HL-60/S4 treated with phorbol 12-myristate 13-acetate at 8.2 ng/mL for 4 days and 3 days (cell line): ENCODE results near the gene CACNA2D4.

Experiments
- in situ Hi-C: fragments of 300-500 bp; cut with MboI; formaldehyde crosslinking; loops from 2 replicates; pipeline ENCODE4 v1.15.0; 2022; ENCODE audit warnings: low sequenced_read_pairs

The CACNA2D4 gene

GRCh38 chr12:1920436-1920835, 2.0 kb upstream of the CACNA2D4 start:
- in situ Hi-C loops, result loop anchor here (5.0 kb wide), 1 partner anchor 113 kb away; no protein-coding TSS in a partner anchor

- in situ Hi-C loops, result loop anchor here (5.0 kb wide), 1 partner anchor 112 kb away; no protein-coding TSS in a partner anchor
Measured at GRCh38 chr12:1919763-1920162, 1.3 kb upstream of the CACNA2D4 start.

GRCh38 chr12:1919284-1919683, 832 bp upstream of the CACNA2D4 start:
- in situ Hi-C loops, result no loop called here

- in situ Hi-C loops, result no loop called here
Measured at GRCh38 chr12:1918884-1919236, 408 bp upstream of the CACNA2D4 start.

GRCh38 chr12:1917172-1918070, 1.0 kb downstream of the CACNA2D4 start:
- in situ Hi-C loops, result no loop called here

- in situ Hi-C loops, result no loop called here
Measured at GRCh38 chr12:1916371-1917171, 1.9 kb downstream of the CACNA2D4 start.

- in situ Hi-C loops, result no loop called here
Measured at GRCh38 chr12:1915082-1915968, 3.1 kb downstream of the CACNA2D4 start.

- in situ Hi-C loops, result no loop called here
Measured at GRCh38 chr12:1914114-1914911, 4.1 kb downstream of the CACNA2D4 start.

GRCh38 chr12:1913377-1914113, 4.9 kb downstream of the CACNA2D4 start:
- in situ Hi-C loops, result no loop called here

- in situ Hi-C loops, result no loop called here
Measured at GRCh38 chr12:1912580-1913376, 5.7 kb downstream of the CACNA2D4 start.

- in situ Hi-C loops, result no loop called here
Measured at GRCh38 chr12:1911598-1912575, 6.6 kb downstream of the CACNA2D4 start.

- in situ Hi-C loops, result no loop called here
Measured at GRCh38 chr12:1910468-1910867, 8.0 kb downstream of the CACNA2D4 start.

- in situ Hi-C loops, result loop anchor here (10.0 kb wide), 1 partner anchor 94 kb away; no protein-coding TSS in a partner anchor
Measured at GRCh38 chr12:1908758-1909157, 9.7 kb downstream of the CACNA2D4 start.

GRCh38 chr12:1907652-1908611, 10.5 kb downstream of the CACNA2D4 start:
- in situ Hi-C loops, result loop anchor here (10.0 kb wide), 1 partner anchor 93 kb away; no protein-coding TSS in a partner anchor

- in situ Hi-C loops, result loop anchor here (10.0 kb wide), 1 partner anchor 92 kb away; no protein-coding TSS in a partner anchor
Measured at GRCh38 chr12:1906579-1906978, 11.9 kb downstream of the CACNA2D4 start.

GRCh38 chr12:1904875-1905274, 13.6 kb downstream of the CACNA2D4 start:
- in situ Hi-C loops, result loop anchor here (10.0 kb wide), 1 partner anchor 90 kb away; no protein-coding TSS in a partner anchor
